GM23338 (cell line): ENCODE data around the gene GNAI1.

Experiments
- CTCF ChIP-seq, 2 experiments: fragments of 200-600 bp in 1 of 2; sonication (generic) in 1 of 2; conservative IDR thresholded peaks; 2 replicates each; pipeline versions ENCODE4 v1.5.1 to v1.6.1; 2016 to 2017; ENCODE audit warnings: antibody characterized with exemption in 2 of 2, low read depth in 2 of 2, mild to moderate bottlenecking in 2 of 2, moderate library complexity in 1 of 2
- ETS1 ChIP-seq: IDR thresholded peaks from 2 replicates; pipeline ENCODE4 v1.6.1; 2016; ENCODE audit warnings: antibody characterized with exemption
- EZH2 ChIP-seq: fragments of 200-600 bp; sonication (generic); IDR thresholded peaks from one replicate; pipeline ENCODE4 v1.8.0; 2017; ENCODE audit warnings: antibody characterized with exemption, mild to moderate bottlenecking, low read depth; ENCODE audit not compliant: unreplicated experiment
- EZH2phosphoT487 ChIP-seq: fragments of 200-600 bp; sonication (generic); IDR thresholded peaks from one replicate; pipeline ENCODE4 v1.8.1; 2018; ENCODE audit warnings: antibody characterized with exemption; ENCODE audit not compliant: unreplicated experiment
- POLR2AphosphoS5 ChIP-seq: IDR thresholded peaks from 2 replicates; pipeline ENCODE4 v1.6.1; 2016; ENCODE audit warnings: antibody characterized with exemption, low read depth
- REST ChIP-seq: IDR thresholded peaks from one replicate; pipeline ENCODE4 v1.6.1; 2018; ENCODE audit warnings: antibody characterized with exemption; ENCODE audit not compliant: unreplicated experiment
- ZNF114 ChIP-seq: fragments of 250-450 bp; sonication (Bioruptor Pico); IDR thresholded peaks from 2 replicates; pipeline ENCODE4 v1.5.0; 2020; ENCODE audit warnings: mild to moderate bottlenecking, moderate library complexity

GRCh38 chr7:80095545-80095944 lies 39.1 kb upstream of the GNAI1 start:
- TF ChIP-seq CTCF (conservative IDR thresholded peaks at IDR 0.05; ENCODE audit: low read depth in 2 of 2) (peak in 1 of 2 experiments; percentile 65; a peak in 3 of 4 replicates), EZH2 (no peak), REST (no peak), EZH2phosphoT487 (no peak), ZNF114 (CRISPR knock-in tag) (no peak), POLR2AphosphoS5 (no peak), ETS1 (no peak)
